ENCODE data around the gene DCLRE1C. TPM values are rescaled to one million over a fixed set of nuclear protein-coding genes. Genes with fewer than 3 reads are reported as not detected.
"Not testable (repeated sequence)": the region's sequence is repeated elsewhere in the genome, so short reads cannot be mapped to it uniquely, and the experiment has no call there.

DCLRE1C gene
- total and polyA plus RNA-seq, 12 donors: 1.8 to 13.4 (median 8.3) TPM

- no peak for DNase-seq
- intact Hi-C loops (cut with DNase I): no loop called here
- peaks cover 0 to 14% of the 10 kb centered on the region in 2 donors for H3K36me3 ChIP-seq (replicated peaks in 1 of 2)
- H3K4me3 ChIP-seq: no peak overlapping the region
- H3K27ac ChIP-seq: no peak overlapping the region
- H3K27me3 ChIP-seq: no peaks in the 10 kb centered on the region
- peaks cover 4 to 21% of the 10 kb centered on the region in 2 donors for H3K4me1 ChIP-seq (replicated peaks in 1 of 2)
- WGBS, 4 donors: 65 to 81% (median 68%) methylated on average over 2 of the region's 2 CpGs
- TF ChIP-seq POLR2A (IDR thresholded peaks at IDR 0.05): no peak
- no peak for TF ChIP-seq CTCF (IDR thresholded peaks at IDR 0.05)
- no peaks in the 10 kb centered on the region for H3K9me3 ChIP-seq (replicated peaks in 1 of 3)
Observed at GRCh38 chr10:14873090-14873760, 80.7 kb downstream of the DCLRE1C start.

- H3K27me3 ChIP-seq; H3K27ac ChIP-seq; H3K4me3 ChIP-seq; H3K4me1 ChIP-seq (replicated peaks in 1 of 2); H3K9me3 ChIP-seq (replicated peaks in 1 of 3); intact Hi-C loops (cut with DNase I); DNase-seq: not testable (repeated sequence)
- 91 to 100% (median 98%) methylated on average over 3 of the region's 3 CpGs for WGBS, 4 donors
- peaks cover 0 to 36% of the 10 kb centered on the region in 2 donors for H3K36me3 ChIP-seq (replicated peaks in 1 of 2)
Observed at GRCh38 chr10:14864871-14865270, 89.0 kb downstream of the DCLRE1C start.

- DNase-seq; H3K4me1 ChIP-seq (replicated peaks in 1 of 2); H3K27me3 ChIP-seq; H3K27ac ChIP-seq; intact Hi-C loops (cut with DNase I); H3K4me3 ChIP-seq; H3K9me3 ChIP-seq (replicated peaks in 1 of 3): not testable (repeated sequence)
- 95 to 98% (median 97%) methylated on average over 6 of the region's 6 CpGs for WGBS, 4 donors
- peaks cover 0 to 32% of the 10 kb centered on the region in 2 donors for H3K36me3 ChIP-seq (replicated peaks in 1 of 2)
Observed at GRCh38 chr10:14864466-14864865, 89.4 kb downstream of the DCLRE1C start.

GRCh38 chr10:14860791-14861190 is 93.1 kb downstream of the DCLRE1C start:
- no peaks in the 10 kb centered on the region for H3K9me3 ChIP-seq (replicated peaks in 1 of 3)
- H3K4me3 ChIP-seq: no peak overlapping the region
- no peaks in the 10 kb centered on the region for H3K27me3 ChIP-seq
- WGBS, 4 donors: 78 to 96% (median 92%) methylated on average over 1 of the region's 1 CpG
- intact Hi-C loops (cut with DNase I): no loop called here
- DNase-seq: no peak
- TF ChIP-seq POLR2A (IDR thresholded peaks at IDR 0.05) (no peak), CTCF (IDR thresholded peaks at IDR 0.05) (no peak)
- H3K4me1 ChIP-seq (replicated peaks in 1 of 2): no peaks in the 10 kb centered on the region
- H3K27ac ChIP-seq: no peak overlapping the region
- peaks cover 0 to 14% of the 10 kb centered on the region in 2 donors for H3K36me3 ChIP-seq (replicated peaks in 1 of 2)

- Histone ChIP-seq H3K27me3 (no peaks in the 10 kb centered on the region), H3K36me3 (replicated peaks in 1 of 2) (peaks cover 0 to 14% of the 10 kb centered on the region in 2 donors), H3K9me3 (replicated peaks in 1 of 3) (no peaks in the 10 kb centered on the region), H3K27ac (no peak overlapping the region), H3K4me1 (replicated peaks in 1 of 2) (no peaks in the 10 kb centered on the region), H3K4me3 (no peak overlapping the region)
- intact Hi-C loops (cut with DNase I): no loop called here
- no peak for DNase-seq
- TF ChIP-seq CTCF (IDR thresholded peaks at IDR 0.05) (no peak), POLR2A (IDR thresholded peaks at IDR 0.05) (no peak)
Observed at GRCh38 chr10:14859775-14860174, 94.1 kb downstream of the DCLRE1C start.

Measured in adrenal gland (tissue), 12 donors.